ENCODE measurements around the gene PAF1. TPM values are rescaled to one million over a fixed set of nuclear protein-coding genes. Genes with fewer than 3 reads are reported as not detected.
"Not testable (repeated sequence)": the region's sequence is repeated elsewhere in the genome, so short reads cannot be mapped to it uniquely, and the experiment has no call there.

The PAF1 gene
- total RNA-seq, 1 experiment from 2014 or later, result 47.0 TPM

DNA sequence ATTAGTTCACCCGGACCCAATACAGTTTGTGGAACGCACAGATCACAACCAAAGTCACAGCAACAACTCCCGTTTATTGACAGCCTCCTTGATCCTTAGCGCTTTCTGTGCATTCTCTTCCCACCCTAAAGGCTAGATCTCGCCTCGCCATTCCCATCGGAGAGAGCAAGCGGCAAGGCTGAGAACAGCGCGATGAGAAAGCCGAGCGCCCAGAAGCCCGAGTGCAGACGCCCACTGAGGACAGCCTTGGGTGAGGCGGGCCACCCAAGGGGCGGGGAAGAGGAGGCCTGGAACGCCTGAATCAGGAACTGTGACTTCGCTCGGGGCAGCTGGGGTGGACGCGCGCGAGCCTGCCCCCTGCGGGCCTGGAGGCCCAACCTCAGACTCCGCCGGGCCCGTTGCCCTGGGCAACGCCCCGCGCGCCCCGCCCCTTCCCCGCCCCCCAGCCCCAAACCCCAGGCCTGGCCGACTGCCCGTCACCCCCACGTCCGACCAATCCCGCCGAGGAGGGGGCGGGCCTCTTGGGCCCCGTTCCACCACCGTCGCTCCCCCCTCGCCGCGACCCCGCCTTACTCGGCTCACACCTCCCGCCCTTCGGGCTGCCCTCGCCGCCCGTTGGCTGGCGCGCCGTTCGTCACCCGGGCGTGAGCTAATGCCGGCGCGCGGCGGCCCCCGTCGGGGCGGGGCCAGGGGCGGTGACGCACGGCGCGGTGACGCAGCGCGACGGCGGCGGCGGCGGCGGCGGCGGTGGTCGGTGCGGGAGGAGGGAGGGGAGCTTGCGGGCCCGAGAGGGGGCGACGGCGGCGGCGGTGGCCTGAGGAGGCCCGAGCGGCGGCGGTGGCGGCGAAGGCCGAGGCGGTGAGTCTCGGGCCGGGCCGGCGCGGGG, 48.9 kb downstream of the PAF1 start, which contains the start of gene SAMD4B:
TSS of gene SAMD4B (plus strand) at position 703 of the 886 bp plus-strand sequence. CDS start 14,473 bp downstream, outside the sequence.
- intact Hi-C loops (cut with micrococcal nuclease), result loop anchor here (1.0 to 5.0 kb wide), 2 partner anchors 50 to 70 kb away; partner anchors contain the start of genes MED29, PAF1 and PLEKHG2
- Mint-ChIP-seq H3K27ac (ENCODE audit: low read depth, unreplicated experiment) (peak within 1 kb of the TSS; percentile 97), H3K4me1 (ENCODE audit: insufficient read depth, unreplicated experiment) (peaks cover 48% of the 10 kb centered on the region), H3K36me3 (ENCODE audit: insufficient read depth, unreplicated experiment) (peaks cover 12% of the 10 kb centered on the region), H3K9me3 (ENCODE audit: unreplicated experiment) (no peaks in the 10 kb centered on the region), H3K4me3 (ENCODE audit: unreplicated experiment) (peak within 1 kb of the TSS; percentile 100), H3K27me3 (ENCODE audit: insufficient read depth, unreplicated experiment) (no peaks in the 10 kb centered on the region)
- TF ChIP-seq, protein P1, sequence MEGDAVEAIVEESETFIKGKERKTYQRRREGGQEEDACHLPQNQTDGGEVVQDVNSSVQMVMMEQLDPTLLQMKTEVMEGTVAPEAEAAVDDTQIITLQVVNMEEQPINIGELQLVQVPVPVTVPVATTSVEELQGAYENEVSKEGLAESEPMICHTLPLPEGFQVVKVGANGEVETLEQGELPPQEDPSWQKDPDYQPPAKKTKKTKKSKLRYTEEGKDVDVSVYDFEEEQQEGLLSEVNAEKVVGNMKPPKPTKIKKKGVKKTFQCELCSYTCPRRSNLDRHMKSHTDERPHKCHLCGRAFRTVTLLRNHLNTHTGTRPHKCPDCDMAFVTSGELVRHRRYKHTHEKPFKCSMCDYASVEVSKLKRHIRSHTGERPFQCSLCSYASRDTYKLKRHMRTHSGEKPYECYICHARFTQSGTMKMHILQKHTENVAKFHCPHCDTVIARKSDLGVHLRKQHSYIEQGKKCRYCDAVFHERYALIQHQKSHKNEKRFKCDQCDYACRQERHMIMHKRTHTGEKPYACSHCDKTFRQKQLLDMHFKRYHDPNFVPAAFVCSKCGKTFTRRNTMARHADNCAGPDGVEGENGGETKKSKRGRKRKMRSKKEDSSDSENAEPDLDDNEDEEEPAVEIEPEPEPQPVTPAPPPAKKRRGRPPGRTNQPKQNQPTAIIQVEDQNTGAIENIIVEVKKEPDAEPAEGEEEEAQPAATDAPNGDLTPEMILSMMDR (IDR thresholded peaks at IDR 0.05; ENCODE audit: unreplicated experiment), result peak; percentile 79
- POLR2A ChIA-PET, result interaction anchor here (0.6 to 1.9 kb wide), 19 partner anchors 8 to 655 kb away, joined by 3 to 14 read pairs (median 4); partner anchors contain the start of genes MED29, NFKBIB, PAF1 and PAK4
- CTCF ChIA-PET, result interaction anchor here (0.6 to 1.1 kb wide), 8 partner anchors 12 to 1059 kb away, joined by 3 to 7 read pairs (median 3); no protein-coding TSS in a partner anchor
- DNase-seq (ENCODE audit: unreplicated experiment), result peak; percentile 98
- BruUV-seq (replicated peaks), result no TSS peak

DNA sequence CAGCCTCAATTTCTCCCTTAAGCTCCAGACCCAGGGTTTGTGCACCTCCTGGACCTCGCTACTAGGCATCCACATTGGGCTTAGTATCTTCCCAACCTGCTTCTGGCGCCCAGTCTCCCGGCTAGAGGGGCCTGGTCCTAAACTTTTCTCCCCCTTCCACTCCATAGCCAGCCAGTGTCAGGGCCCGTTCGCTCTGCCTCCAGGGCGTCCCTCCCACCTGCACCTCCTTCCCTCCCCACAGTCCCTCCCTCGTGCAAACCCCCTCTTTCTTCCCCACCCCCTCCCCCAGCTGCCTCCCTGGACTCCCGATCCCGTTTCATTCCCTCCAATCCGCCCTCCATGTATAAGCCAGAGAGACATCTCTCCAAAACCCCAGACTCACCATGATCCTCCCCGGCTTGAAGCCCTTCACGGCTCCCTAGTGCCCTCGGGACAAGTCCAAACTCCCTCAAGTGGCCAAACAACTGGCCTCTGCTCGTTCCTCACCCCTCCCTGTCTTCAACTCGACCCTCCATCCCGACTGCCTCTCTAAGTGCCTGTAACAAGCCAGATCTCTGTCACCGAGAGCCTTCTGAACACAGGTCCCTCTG, 49.7 kb downstream of the PAF1 start:
- Mint-ChIP-seq H3K4me3 (ENCODE audit: unreplicated experiment) (peak overlapping the region; percentile 100), H3K27ac (ENCODE audit: low read depth, unreplicated experiment) (peak overlapping the region; percentile 94), H3K9me3 (ENCODE audit: unreplicated experiment) (no peaks in the 10 kb centered on the region), H3K27me3 (ENCODE audit: insufficient read depth, unreplicated experiment) (no peaks in the 10 kb centered on the region), H3K36me3 (ENCODE audit: insufficient read depth, unreplicated experiment) (peaks cover 12% of the 10 kb centered on the region), H3K4me1 (ENCODE audit: insufficient read depth, unreplicated experiment) (peaks cover 48% of the 10 kb centered on the region)
- intact Hi-C loops (cut with micrococcal nuclease), result loop anchor here (1.0 to 5.0 kb wide), 2 partner anchors 51 to 71 kb away; partner anchors contain the start of genes MED29, PAF1 and PLEKHG2
- TF ChIP-seq, protein P1 (IDR thresholded peaks at IDR 0.05; ENCODE audit: unreplicated experiment), result no peak
- ChIA-PET POLR2A (interaction anchor here (0.6 to 1.5 kb wide), 8 partner anchors 9 to 267 kb away, joined by 3 to 11 read pairs (median 4); partner anchors contain the start of genes MED29 and PAF1), CTCF (no interaction called here)
- no peak for DNase-seq (ENCODE audit: unreplicated experiment)
- no TSS peak for BruUV-seq (replicated peaks)

DNA sequence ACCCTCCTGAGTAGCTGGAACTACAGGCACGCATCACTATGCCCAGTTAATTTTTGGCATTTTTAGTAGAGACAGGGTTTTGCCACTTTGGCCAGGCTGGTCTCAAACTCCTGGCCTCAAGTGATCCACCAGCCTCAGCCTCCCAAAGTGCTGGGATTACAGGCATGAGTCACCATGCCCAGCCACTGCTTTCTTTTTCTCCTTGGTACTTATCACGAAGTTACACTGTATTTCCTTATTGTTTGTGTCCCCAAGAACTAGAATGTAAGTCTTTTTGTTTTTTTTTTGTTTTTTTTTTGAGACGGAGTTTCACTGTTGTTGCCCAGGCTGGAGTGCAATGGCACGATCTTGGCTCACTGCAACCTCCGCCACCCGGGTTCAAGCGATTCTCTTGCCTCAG, 50.8 kb downstream of the PAF1 start:
- not testable (repeated sequence) for H3K4me3 Mint-ChIP-seq (ENCODE audit: unreplicated experiment); BruUV-seq (replicated peaks); H3K27ac Mint-ChIP-seq (ENCODE audit: low read depth, unreplicated experiment); DNase-seq (ENCODE audit: unreplicated experiment); H3K9me3 Mint-ChIP-seq (ENCODE audit: unreplicated experiment); H3K27me3 Mint-ChIP-seq (ENCODE audit: insufficient read depth, unreplicated experiment)
- POLR2A ChIA-PET, result interaction anchor here (1.3 kb wide), 1 partner anchor 96 kb away, joined by 3 read pairs; the partner anchor contains the start of gene RPS16
- H3K4me1 Mint-ChIP-seq (ENCODE audit: insufficient read depth, unreplicated experiment), result peaks cover 39% of the 10 kb centered on the region
- CTCF ChIA-PET, result interaction anchor here (0.7 kb wide), 1 partner anchor 922 kb away, joined by 3 read pairs; no protein-coding TSS in a partner anchor
- intact Hi-C loops (cut with micrococcal nuclease), result loop anchor here (5.0 kb wide), 1 partner anchor 52 kb away; the partner anchor contains the start of genes MED29 and PAF1
- H3K36me3 Mint-ChIP-seq (ENCODE audit: insufficient read depth, unreplicated experiment), result peaks cover 11% of the 10 kb centered on the region

DNA sequence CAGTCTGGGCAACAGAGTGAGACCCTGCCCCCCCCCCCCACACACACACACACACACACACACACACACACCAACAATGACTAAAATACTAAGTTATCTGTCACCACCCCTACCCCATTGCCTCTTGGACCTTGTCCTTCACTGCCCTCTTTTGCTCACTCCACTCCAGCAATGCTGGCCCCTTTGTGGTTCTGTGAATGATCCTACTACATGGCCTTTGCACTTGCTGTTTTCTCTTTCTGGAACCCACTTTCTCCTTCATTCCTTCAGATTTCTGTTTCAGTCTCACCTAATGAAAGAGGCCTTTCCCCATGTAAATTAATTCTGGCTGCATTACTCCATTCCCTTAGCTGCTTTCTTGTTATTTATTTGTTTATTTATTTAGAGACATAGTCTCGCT, 51.2 kb downstream of the PAF1 start:
- no TSS peak for BruUV-seq (replicated peaks)
- Mint-ChIP-seq H3K4me1 (ENCODE audit: insufficient read depth, unreplicated experiment) (peaks cover 34% of the 10 kb centered on the region), H3K4me3 (ENCODE audit: unreplicated experiment) (no peak overlapping the region), H3K27ac (ENCODE audit: low read depth, unreplicated experiment) (no peak overlapping the region), H3K36me3 (ENCODE audit: insufficient read depth, unreplicated experiment) (peaks cover 7% of the 10 kb centered on the region), H3K27me3 (ENCODE audit: insufficient read depth, unreplicated experiment) (no peaks in the 10 kb centered on the region), H3K9me3 (ENCODE audit: unreplicated experiment) (no peaks in the 10 kb centered on the region)
- intact Hi-C loops (cut with micrococcal nuclease), result loop anchor here (5.0 kb wide), 1 partner anchor 53 kb away; the partner anchor contains the start of genes MED29 and PAF1
- ChIA-PET CTCF (no interaction called here), POLR2A (interaction anchor here (1.3 kb wide), 1 partner anchor 96 kb away, joined by 3 read pairs; the partner anchor contains the start of gene RPS16)
- TF ChIP-seq, protein P1 (IDR thresholded peaks at IDR 0.05; ENCODE audit: unreplicated experiment), result no peak
- no peak for DNase-seq (ENCODE audit: unreplicated experiment)

Data from MCF 10A (cell line).